Measurements from ENCODE around the gene SPATA1. TPM values are rescaled to one million over a fixed set of nuclear protein-coding genes. Genes with fewer than 3 reads are reported as not detected.

The SPATA1 gene
- polyA plus RNA-seq, 3 donors: 0.40 to 1.9 (median 0.43) TPM

GRCh38 chr1:84603223-84603622 lies 97.0 kb downstream of the SPATA1 start:
- no peak overlapping the region for H2AFZ ChIP-seq (ENCODE audit: insufficient read depth, low read depth, low read length, poor library complexity, severe bottlenecking)
- H3K36me3 ChIP-seq (replicated peaks in 1 of 2; ENCODE audit: control insufficient read depth in 1 of 2, insufficient read depth in 2 of 2, low read length in 2 of 2): no peaks in the 10 kb centered on the region
- no peak overlapping the region for H3K4me3 ChIP-seq (replicated peaks in 1 of 3; ENCODE audit: low read depth in 2 of 3, low read length in 3 of 3)
- no peak overlapping the region for H3K27ac ChIP-seq (ENCODE audit: low read depth in 1 of 2, low read length in 2 of 2)
- no peak overlapping the region for H3K4me3 Mint-ChIP-seq
- no peaks in the 10 kb centered on the region for H3K27me3 Mint-ChIP-seq (ENCODE audit: low read depth in 3 of 3)
- H3K9me3 Mint-ChIP-seq: peaks cover 29 to 57% (median 43%) of the 10 kb centered on the region in 7 donors
- H3K27me3 ChIP-seq (ENCODE audit: control insufficient read depth in 2 of 2, insufficient read depth in 2 of 2, low read length in 2 of 2): no peaks in the 10 kb centered on the region
- no peak overlapping the region for H3K4me2 ChIP-seq (replicated peaks; ENCODE audit: extremely low read depth, low read length, poor library complexity, severe bottlenecking)
- no peak overlapping the region for H3K9ac ChIP-seq (ENCODE audit: insufficient read depth, low read length, poor library complexity, severe bottlenecking)
- H3K4me1 Mint-ChIP-seq: no peaks in the 10 kb centered on the region
- no peaks in the 10 kb centered on the region for H3K79me2 ChIP-seq (ENCODE audit: insufficient read depth, low read length)
- H3K9me3 ChIP-seq (replicated peaks in 1 of 2; ENCODE audit: control insufficient read depth in 1 of 2, insufficient read depth in 1 of 2, low read length in 2 of 2): peaks cover 36 to 40% of the 10 kb centered on the region in 2 donors
- H3K36me3 Mint-ChIP-seq: no peaks in the 10 kb centered on the region
- intact Hi-C loops (cut with micrococcal nuclease): no loop called here
- H3K27ac Mint-ChIP-seq: no peak overlapping the region
- no peak for DNase-seq
- no peaks in the 10 kb centered on the region for H3K4me1 ChIP-seq (ENCODE audit: control insufficient read depth in 1 of 2, insufficient read depth in 2 of 2, low read length in 2 of 2)
- WGBS (ENCODE audit: insufficient coverage): 60% methylated on average over 1 of the region's 2 CpGs
- no peak for TF ChIP-seq CTCF (IDR thresholded peaks at IDR 0.05)
- H4K20me1 ChIP-seq (ENCODE audit: insufficient read depth, low read length): no peaks in the 10 kb centered on the region

- no peak overlapping the region for H3K4me3 Mint-ChIP-seq
Observed at GRCh38 chr1:84603941-84604830, 98.0 kb downstream of the SPATA1 start.

More at GRCh38 chr1:84603941-84604830, 98.0 kb downstream of the SPATA1 start:
- Mint-ChIP-seq H3K27me3 (ENCODE audit: low read depth in 3 of 3) (no peaks in the 10 kb centered on the region), H3K4me1 (no peaks in the 10 kb centered on the region), H3K9me3 (peaks cover 29 to 58% (median 43%) of the 10 kb centered on the region in 7 donors), H3K36me3 (no peaks in the 10 kb centered on the region), H3K27ac (no peak overlapping the region)
- WGBS (ENCODE audit: insufficient coverage): 92% methylated on average over 8 of the region's 15 CpGs
- H3K27me3 ChIP-seq (ENCODE audit: control insufficient read depth in 2 of 2, insufficient read depth in 2 of 2, low read length in 2 of 2): no peaks in the 10 kb centered on the region
- H3K79me2 ChIP-seq (ENCODE audit: insufficient read depth, low read length): no peaks in the 10 kb centered on the region
- H3K4me3 ChIP-seq (replicated peaks in 1 of 3; ENCODE audit: low read depth in 2 of 3, low read length in 3 of 3): no peak overlapping the region
- no peaks in the 10 kb centered on the region for H3K36me3 ChIP-seq (replicated peaks in 1 of 2; ENCODE audit: control insufficient read depth in 1 of 2, insufficient read depth in 2 of 2, low read length in 2 of 2)
- H3K27ac ChIP-seq (ENCODE audit: low read depth in 1 of 2, low read length in 2 of 2): no peak overlapping the region
- TF ChIP-seq CTCF (IDR thresholded peaks at IDR 0.05): no peak
- no peaks in the 10 kb centered on the region for H3K4me1 ChIP-seq (ENCODE audit: control insufficient read depth in 1 of 2, insufficient read depth in 2 of 2, low read length in 2 of 2)
- H2AFZ ChIP-seq (ENCODE audit: insufficient read depth, low read depth, low read length, poor library complexity, severe bottlenecking): no peak overlapping the region
- intact Hi-C loops (cut with micrococcal nuclease): no loop called here
- H3K4me2 ChIP-seq (replicated peaks; ENCODE audit: extremely low read depth, low read length, poor library complexity, severe bottlenecking): no peak overlapping the region
- H3K9ac ChIP-seq (ENCODE audit: insufficient read depth, low read length, poor library complexity, severe bottlenecking): no peak overlapping the region
- H4K20me1 ChIP-seq (ENCODE audit: insufficient read depth, low read length): no peaks in the 10 kb centered on the region
- no peak for DNase-seq
- peaks cover 36 to 40% of the 10 kb centered on the region in 2 donors for H3K9me3 ChIP-seq (replicated peaks in 1 of 2; ENCODE audit: control insufficient read depth in 1 of 2, insufficient read depth in 1 of 2, low read length in 2 of 2)
